Measurements from ENCODE around the gene PYURF.

The PYURF gene

DNA sequence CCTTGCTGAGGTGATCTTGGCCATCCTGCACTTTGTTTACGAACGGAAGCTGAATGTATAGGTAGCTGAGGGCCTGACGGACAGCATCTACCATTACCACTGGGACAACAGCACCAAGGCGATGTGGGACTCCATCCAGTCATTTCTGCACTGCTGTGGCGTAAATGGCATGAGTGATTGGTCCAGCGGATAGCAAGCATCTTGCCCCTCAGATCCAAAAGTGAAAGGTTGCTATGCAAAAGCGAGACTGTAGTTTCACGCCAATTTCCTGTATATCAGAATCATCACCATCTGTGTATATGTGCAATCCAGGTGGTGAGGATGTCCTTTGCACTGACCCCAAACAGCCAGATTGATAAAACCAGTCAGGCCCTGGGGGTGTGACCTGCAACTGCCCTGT, 4.2 kb upstream of the PYURF start:
- H3K9ac ChIP-seq (ENCODE audit: low read depth, low read length): no peak overlapping the region
- no peaks in the 10 kb centered on the region for H3K9me3 ChIP-seq (ENCODE audit: control insufficient read depth, insufficient read depth, low read length)
- H3K27me3 ChIP-seq (ENCODE audit: control insufficient read depth, insufficient read depth, low read length): no peaks in the 10 kb centered on the region
- no peak overlapping the region for H3K4me3 ChIP-seq (ENCODE audit: low read depth, low read length)
- H3K4me1 ChIP-seq (ENCODE audit: control insufficient read depth, insufficient read depth, low read length): peaks cover 3% of the 10 kb centered on the region
- H3K36me3 ChIP-seq (ENCODE audit: control insufficient read depth, insufficient read depth, low read length): no peaks in the 10 kb centered on the region

DNA sequence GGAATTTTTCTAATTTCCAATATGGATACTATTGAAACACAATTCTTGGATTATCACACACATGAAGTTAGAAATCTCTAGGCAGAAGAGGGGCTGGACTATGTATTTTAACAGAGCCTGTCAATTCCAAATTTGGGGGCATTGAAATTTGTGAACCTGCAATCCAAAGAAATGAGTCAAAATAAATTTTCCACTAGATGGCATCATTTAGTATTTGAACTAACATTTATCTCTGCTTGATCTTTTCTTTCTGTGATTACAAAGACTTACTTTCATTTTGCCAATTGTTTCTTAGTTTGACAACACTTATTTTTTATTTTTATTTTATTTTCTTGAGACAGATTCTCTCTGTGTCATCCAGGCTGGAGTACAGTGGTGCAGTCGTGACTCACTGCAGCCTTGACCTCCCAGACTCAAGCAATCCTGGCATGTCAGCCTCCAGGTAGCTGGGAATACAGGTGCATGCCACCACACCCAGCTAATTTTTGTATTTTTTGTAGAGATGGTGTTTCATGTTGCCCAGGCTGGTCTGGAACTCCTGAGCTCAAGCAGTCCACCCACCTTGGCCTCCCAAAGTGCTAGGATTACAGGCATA, 2.7 kb upstream of the PYURF start:
- H3K9me3 ChIP-seq (ENCODE audit: control insufficient read depth, insufficient read depth, low read length): no peaks in the 10 kb centered on the region
- H3K36me3 ChIP-seq (ENCODE audit: control insufficient read depth, insufficient read depth, low read length): peaks cover 2% of the 10 kb centered on the region
- no peak overlapping the region for H3K4me3 ChIP-seq (ENCODE audit: low read depth, low read length)
- peaks cover 3% of the 10 kb centered on the region for H3K4me1 ChIP-seq (ENCODE audit: control insufficient read depth, insufficient read depth, low read length)
- H3K27me3 ChIP-seq (ENCODE audit: control insufficient read depth, insufficient read depth, low read length): no peaks in the 10 kb centered on the region
- no peak overlapping the region for H3K9ac ChIP-seq (ENCODE audit: low read depth, low read length)

DNA sequence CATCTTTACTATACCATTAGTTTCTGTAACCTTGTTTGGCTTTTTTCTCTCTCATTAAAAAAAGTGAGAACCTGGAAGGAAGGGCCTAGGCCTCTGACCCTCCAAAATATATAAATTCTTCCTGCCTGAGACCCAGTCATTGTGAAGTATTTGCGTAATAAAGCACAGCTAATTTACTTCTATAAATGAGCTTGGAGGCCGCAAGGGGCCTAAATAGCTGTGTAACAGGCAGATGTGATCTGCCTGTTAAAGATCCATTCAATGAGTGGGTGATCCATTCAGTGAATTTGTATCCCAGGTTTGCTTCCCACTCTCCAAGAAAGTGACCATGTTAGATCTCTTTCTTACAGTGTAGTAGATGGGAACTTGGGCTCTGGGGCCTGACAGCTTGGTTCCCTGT, 595 bp upstream of the PYURF start:
- peaks cover 2% of the 10 kb centered on the region for H3K36me3 ChIP-seq (ENCODE audit: control insufficient read depth, insufficient read depth, low read length)

GRCh38 chr4:88522702-88523324, 763 bp downstream of the PYURF start:
- Histone ChIP-seq H3K36me3 (ENCODE audit: control insufficient read depth, insufficient read depth, low read length) (peaks cover 2% of the 10 kb centered on the region), H3K9ac (ENCODE audit: low read depth, low read length) (peak overlapping the region; percentile 93), H3K4me1 (ENCODE audit: control insufficient read depth, insufficient read depth, low read length) (peaks cover 3% of the 10 kb centered on the region), H3K27me3 (ENCODE audit: control insufficient read depth, insufficient read depth, low read length) (no peaks in the 10 kb centered on the region), H3K4me3 (ENCODE audit: low read depth, low read length) (peak overlapping the region; percentile 84), H3K9me3 (ENCODE audit: control insufficient read depth, insufficient read depth, low read length) (no peaks in the 10 kb centered on the region)

More for the DNA sequence above, 595 bp upstream of the PYURF start:
- Histone ChIP-seq H3K9ac (ENCODE audit: low read depth, low read length) (no peak overlapping the region), H3K9me3 (ENCODE audit: control insufficient read depth, insufficient read depth, low read length) (no peaks in the 10 kb centered on the region), H3K4me1 (ENCODE audit: control insufficient read depth, insufficient read depth, low read length) (peaks cover 3% of the 10 kb centered on the region), H3K27me3 (ENCODE audit: control insufficient read depth, insufficient read depth, low read length) (no peaks in the 10 kb centered on the region), H3K4me3 (ENCODE audit: low read depth, low read length) (peak overlapping the region; percentile 84)

GRCh38 chr4:88518911-88519310, 4.7 kb downstream of the PYURF start:
- no peaks in the 10 kb centered on the region for H3K27me3 ChIP-seq (ENCODE audit: control insufficient read depth, insufficient read depth, low read length)
- no peak overlapping the region for H3K4me3 ChIP-seq (ENCODE audit: low read depth, low read length)
- no peaks in the 10 kb centered on the region for H3K4me1 ChIP-seq (ENCODE audit: control insufficient read depth, insufficient read depth, low read length)
- peaks cover 2% of the 10 kb centered on the region for H3K36me3 ChIP-seq (ENCODE audit: control insufficient read depth, insufficient read depth, low read length)
- H3K9ac ChIP-seq (ENCODE audit: low read depth, low read length): no peak overlapping the region
- no peaks in the 10 kb centered on the region for H3K9me3 ChIP-seq (ENCODE audit: control insufficient read depth, insufficient read depth, low read length)

DNA sequence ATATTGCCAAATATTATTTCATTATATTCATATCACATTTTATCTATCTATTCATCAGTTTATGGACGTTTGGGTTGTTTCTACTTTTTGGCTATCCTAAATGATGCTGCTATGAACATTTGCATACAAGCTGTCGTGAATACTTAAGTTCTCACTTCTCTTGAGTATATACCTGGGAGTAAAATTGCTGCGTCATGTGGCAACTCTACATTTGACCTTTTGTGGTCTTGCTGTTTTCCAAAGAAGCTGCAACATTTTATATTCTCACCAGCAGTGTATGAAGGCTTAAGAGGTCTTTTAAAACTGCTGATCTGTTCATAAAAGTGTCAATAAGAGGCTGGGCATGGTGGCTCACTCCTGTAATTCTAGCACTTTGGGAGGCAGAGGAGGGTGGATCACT, 5.8 kb downstream of the PYURF start:
- H3K27me3 ChIP-seq (ENCODE audit: control insufficient read depth, insufficient read depth, low read length): no peaks in the 10 kb centered on the region
- H3K36me3 ChIP-seq (ENCODE audit: control insufficient read depth, insufficient read depth, low read length): peaks cover 2% of the 10 kb centered on the region
- H3K4me1 ChIP-seq (ENCODE audit: control insufficient read depth, insufficient read depth, low read length): no peaks in the 10 kb centered on the region
- no peak overlapping the region for H3K9ac ChIP-seq (ENCODE audit: low read depth, low read length)
- no peak overlapping the region for H3K4me3 ChIP-seq (ENCODE audit: low read depth, low read length)
- H3K9me3 ChIP-seq (ENCODE audit: control insufficient read depth, insufficient read depth, low read length): no peaks in the 10 kb centered on the region

GRCh38 chr4:88516746-88517145, 6.8 kb downstream of the PYURF start:
- Histone ChIP-seq H3K4me1 (ENCODE audit: control insufficient read depth, insufficient read depth, low read length) (no peaks in the 10 kb centered on the region), H3K36me3 (ENCODE audit: control insufficient read depth, insufficient read depth, low read length) (peaks cover 2% of the 10 kb centered on the region), H3K9ac (ENCODE audit: low read depth, low read length) (no peak overlapping the region), H3K9me3 (ENCODE audit: control insufficient read depth, insufficient read depth, low read length) (no peaks in the 10 kb centered on the region), H3K4me3 (ENCODE audit: low read depth, low read length) (no peak overlapping the region), H3K27me3 (ENCODE audit: control insufficient read depth, insufficient read depth, low read length) (no peaks in the 10 kb centered on the region)

DNA sequence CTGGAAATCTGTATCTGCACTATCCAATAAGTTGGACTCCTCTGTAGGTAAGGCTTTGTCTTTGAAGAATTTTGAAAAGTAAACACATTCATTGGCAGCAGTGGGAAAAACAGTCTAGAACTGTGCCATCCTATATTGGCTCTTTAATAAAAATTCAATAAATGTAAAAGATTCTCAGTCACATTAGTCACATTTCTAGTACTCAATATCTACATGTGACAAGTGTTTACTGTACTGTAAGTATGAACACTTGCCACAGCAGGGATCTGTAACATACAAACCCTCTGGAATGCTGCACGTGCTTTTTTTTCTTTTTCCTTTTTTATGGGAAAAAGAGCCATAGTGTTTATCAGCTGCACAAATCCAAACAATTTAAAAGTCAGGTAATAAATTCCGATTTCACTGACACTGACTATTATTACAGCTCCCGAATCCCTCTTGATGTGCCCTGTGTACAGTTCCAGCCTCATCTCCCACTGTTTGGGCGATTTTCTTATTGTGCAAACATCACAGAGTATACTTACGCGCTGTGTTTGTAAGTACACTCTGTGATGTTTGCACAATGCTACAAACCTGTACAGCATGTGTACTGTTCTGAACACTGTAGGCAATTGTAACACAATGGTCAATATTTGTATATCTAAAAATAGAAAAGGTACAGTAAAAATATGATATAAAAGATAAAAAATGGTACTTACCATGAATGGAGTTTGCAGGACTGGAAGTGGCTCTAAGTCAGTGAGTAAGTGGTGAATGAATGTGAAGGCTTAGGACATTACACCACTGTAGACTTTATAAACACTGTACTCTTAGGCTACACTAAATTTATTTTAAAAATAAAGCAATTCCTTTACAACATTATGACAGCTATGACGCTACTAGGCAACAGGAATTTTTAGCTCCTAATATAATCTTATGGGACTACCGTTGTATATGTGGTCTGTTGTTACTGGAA, 8.7 kb downstream of the PYURF start:
- Histone ChIP-seq H3K27me3 (ENCODE audit: control insufficient read depth, insufficient read depth, low read length) (no peaks in the 10 kb centered on the region), H3K9me3 (ENCODE audit: control insufficient read depth, insufficient read depth, low read length) (no peaks in the 10 kb centered on the region), H3K9ac (ENCODE audit: low read depth, low read length) (no peak overlapping the region), H3K4me3 (ENCODE audit: low read depth, low read length) (no peak overlapping the region), H3K4me1 (ENCODE audit: control insufficient read depth, insufficient read depth, low read length) (no peaks in the 10 kb centered on the region), H3K36me3 (ENCODE audit: control insufficient read depth, insufficient read depth, low read length) (no peaks in the 10 kb centered on the region)

DNA sequence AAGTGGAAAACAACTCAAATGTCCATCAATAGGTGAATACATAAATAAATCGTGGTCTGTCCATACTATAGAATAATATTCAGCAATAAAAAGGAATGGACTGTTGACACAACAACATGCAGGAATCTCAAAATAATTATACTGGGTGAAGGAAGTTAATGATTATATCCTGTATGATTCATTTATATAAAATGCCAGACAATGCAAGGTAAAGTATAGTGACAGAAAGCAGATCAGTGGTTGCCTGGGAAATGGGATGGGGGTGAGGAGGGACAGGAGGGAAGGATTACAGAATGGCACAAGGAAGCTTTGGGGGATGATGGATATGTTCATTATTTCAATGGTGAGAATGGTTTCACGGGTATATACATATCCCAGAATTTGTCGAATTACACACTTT, 12.3 kb downstream of the PYURF start:
- Histone ChIP-seq H3K36me3 (ENCODE audit: control insufficient read depth, insufficient read depth, low read length) (no peaks in the 10 kb centered on the region), H3K4me1 (ENCODE audit: control insufficient read depth, insufficient read depth, low read length) (no peaks in the 10 kb centered on the region), H3K4me3 (ENCODE audit: low read depth, low read length) (no peak overlapping the region), H3K9ac (ENCODE audit: low read depth, low read length) (no peak overlapping the region), H3K9me3 (ENCODE audit: control insufficient read depth, insufficient read depth, low read length) (no peaks in the 10 kb centered on the region), H3K27me3 (ENCODE audit: control insufficient read depth, insufficient read depth, low read length) (no peaks in the 10 kb centered on the region)

GRCh38 chr4:88503344-88503743, 20.2 kb downstream of the PYURF start:
- Histone ChIP-seq H3K27me3 (ENCODE audit: control insufficient read depth, insufficient read depth, low read length) (no peaks in the 10 kb centered on the region), H3K9me3 (ENCODE audit: control insufficient read depth, insufficient read depth, low read length) (no peaks in the 10 kb centered on the region), H3K4me3 (ENCODE audit: low read depth, low read length) (no peak overlapping the region), H3K4me1 (ENCODE audit: control insufficient read depth, insufficient read depth, low read length) (no peaks in the 10 kb centered on the region), H3K9ac (ENCODE audit: low read depth, low read length) (no peak overlapping the region), H3K36me3 (ENCODE audit: control insufficient read depth, insufficient read depth, low read length) (no peaks in the 10 kb centered on the region)

GRCh38 chr4:88497859-88498409, 25.6 kb downstream of the PYURF start:
- Histone ChIP-seq H3K36me3 (ENCODE audit: control insufficient read depth, insufficient read depth, low read length) (peaks cover 6% of the 10 kb centered on the region), H3K4me1 (ENCODE audit: control insufficient read depth, insufficient read depth, low read length) (no peaks in the 10 kb centered on the region), H3K9me3 (ENCODE audit: control insufficient read depth, insufficient read depth, low read length) (no peaks in the 10 kb centered on the region), H3K9ac (ENCODE audit: low read depth, low read length) (no peak overlapping the region), H3K27me3 (ENCODE audit: control insufficient read depth, insufficient read depth, low read length) (no peaks in the 10 kb centered on the region), H3K4me3 (ENCODE audit: low read depth, low read length) (no peak overlapping the region)

Data from iPS-15b (cell line).